Rectal smooth muscle tissue (tissue), 1 donor: ENCODE measurements around the gene NME8.
"Not testable (repeated sequence)": the region's sequence is repeated elsewhere in the genome, so short reads cannot be mapped to it uniquely, and the experiment has no call there.

ENCODE experiments used
- H3K27ac ChIP-seq: one replicate; pipeline ENCODE4 v1.7.0; 2013; ENCODE audit warnings: low read depth, low read length, inconsistent platforms
- H3K27me3 ChIP-seq: one replicate; pipeline ENCODE4 v1.7.0; 2013; ENCODE audit warnings: low read length; ENCODE audit not compliant: control insufficient read depth, insufficient read depth
- H3K36me3 ChIP-seq: one replicate; pipeline ENCODE4 v1.7.0; 2013; ENCODE audit warnings: low read length; ENCODE audit not compliant: control insufficient read depth, insufficient read depth
- H3K4me1 ChIP-seq: one replicate; pipeline ENCODE4 v1.7.0; 2013; ENCODE audit warnings: low read length; ENCODE audit not compliant: control insufficient read depth, insufficient read depth
- H3K4me3 ChIP-seq: one replicate; pipeline ENCODE4 v1.7.0; 2013; ENCODE audit warnings: low read length
- H3K9ac ChIP-seq: one replicate; pipeline ENCODE4 v1.7.0; 2013; ENCODE audit warnings: low read length

The NME8 gene

GRCh38 chr7:37848297-37848696 lies at the start of gene NME8:
Gene NME8, plus strand, starts transcription at chr7:37848597. Its CDS starts 1,670 bp downstream, at chr7:37850267.
- H3K27me3 ChIP-seq, result no peaks in the 10 kb centered on the region
- H3K27ac ChIP-seq, result no peak within 1 kb of the TSS
- H3K9ac ChIP-seq, result no peak within 1 kb of the TSS
- H3K4me3 ChIP-seq, result no peak within 1 kb of the TSS
- no peaks in the 10 kb centered on the region for H3K4me1 ChIP-seq
- no peaks in the 10 kb centered on the region for H3K36me3 ChIP-seq

GRCh38 chr7:37806152-37806551 lies 42.2 kb upstream of the NME8 start:
- Histone ChIP-seq H3K36me3 (no peaks in the 10 kb centered on the region), H3K27me3 (no peaks in the 10 kb centered on the region), H3K4me1 (no peaks in the 10 kb centered on the region), H3K4me3 (no peak overlapping the region), H3K27ac (no peak overlapping the region), H3K9ac (no peak overlapping the region)

GRCh38 chr7:37812161-37812580 lies 36.2 kb upstream of the NME8 start:
- not testable (repeated sequence) for H3K27me3 ChIP-seq, H3K4me1 ChIP-seq, H3K9ac ChIP-seq, H3K4me3 ChIP-seq, H3K27ac ChIP-seq, H3K36me3 ChIP-seq

- Histone ChIP-seq H3K4me1 (no peaks in the 10 kb centered on the region), H3K9ac (no peak overlapping the region), H3K4me3 (no peak overlapping the region), H3K27ac (no peak overlapping the region), H3K27me3 (no peaks in the 10 kb centered on the region), H3K36me3 (no peaks in the 10 kb centered on the region)
Observed at GRCh38 chr7:37815671-37816371, 32.6 kb upstream of the NME8 start.

GRCh38 chr7:37816922-37817590 lies 31.3 kb upstream of the NME8 start:
- H3K4me3 ChIP-seq, result no peak overlapping the region
- no peaks in the 10 kb centered on the region for H3K4me1 ChIP-seq

GRCh38 chr7:37817591-37817960 lies 30.8 kb upstream of the NME8 start:
- no peak overlapping the region for H3K4me3 ChIP-seq
- no peak overlapping the region for H3K9ac ChIP-seq
- no peaks in the 10 kb centered on the region for H3K27me3 ChIP-seq
- no peak overlapping the region for H3K27ac ChIP-seq
- H3K36me3 ChIP-seq, result no peaks in the 10 kb centered on the region
- no peaks in the 10 kb centered on the region for H3K4me1 ChIP-seq

More at GRCh38 chr7:37816922-37817590, 31.3 kb upstream of the NME8 start:
- H3K27ac ChIP-seq, result no peak overlapping the region
- H3K9ac ChIP-seq, result no peak overlapping the region
- no peaks in the 10 kb centered on the region for H3K36me3 ChIP-seq
- no peaks in the 10 kb centered on the region for H3K27me3 ChIP-seq

GRCh38 chr7:37817996-37818720 lies 30.2 kb upstream of the NME8 start:
- Histone ChIP-seq H3K9ac (no peak overlapping the region), H3K27me3 (no peaks in the 10 kb centered on the region), H3K27ac (no peak overlapping the region), H3K36me3 (no peaks in the 10 kb centered on the region), H3K4me1 (no peaks in the 10 kb centered on the region), H3K4me3 (no peak overlapping the region)

- Histone ChIP-seq H3K27ac (no peak overlapping the region), H3K4me3 (no peak overlapping the region), H3K9ac (no peak overlapping the region), H3K27me3 (no peaks in the 10 kb centered on the region), H3K4me1 (no peaks in the 10 kb centered on the region), H3K36me3 (no peaks in the 10 kb centered on the region)
Observed at GRCh38 chr7:37820708-37821468, 27.5 kb upstream of the NME8 start.

- H3K4me1 ChIP-seq, result no peaks in the 10 kb centered on the region
- H3K27me3 ChIP-seq, result no peaks in the 10 kb centered on the region
- H3K36me3 ChIP-seq, result no peaks in the 10 kb centered on the region
- no peak overlapping the region for H3K27ac ChIP-seq
- H3K4me3 ChIP-seq, result no peak overlapping the region
- no peak overlapping the region for H3K9ac ChIP-seq
Observed at GRCh38 chr7:37822946-37823345, 25.5 kb upstream of the NME8 start.

- Histone ChIP-seq H3K9ac (no peak overlapping the region), H3K4me3 (no peak overlapping the region), H3K4me1 (no peaks in the 10 kb centered on the region), H3K27me3 (no peaks in the 10 kb centered on the region), H3K36me3 (no peaks in the 10 kb centered on the region), H3K27ac (no peak overlapping the region)
Observed at GRCh38 chr7:37823557-37823956, 24.8 kb upstream of the NME8 start.

GRCh38 chr7:37825038-37825437 lies 23.4 kb upstream of the NME8 start:
- no peaks in the 10 kb centered on the region for H3K27me3 ChIP-seq
- H3K36me3 ChIP-seq, result no peaks in the 10 kb centered on the region
- H3K27ac ChIP-seq, result no peak overlapping the region
- H3K9ac ChIP-seq, result no peak overlapping the region
- no peak overlapping the region for H3K4me3 ChIP-seq
- no peaks in the 10 kb centered on the region for H3K4me1 ChIP-seq

- Histone ChIP-seq H3K27me3 (no peaks in the 10 kb centered on the region), H3K36me3 (no peaks in the 10 kb centered on the region), H3K27ac (no peak overlapping the region), H3K4me3 (no peak overlapping the region), H3K4me1 (no peaks in the 10 kb centered on the region), H3K9ac (no peak overlapping the region)
Observed at GRCh38 chr7:37826825-37827224, 21.6 kb upstream of the NME8 start.
